Activated CD4-positive, alpha-beta T cell treated with anti-CD3 and anti-CD28 coated beads, Interleukin-10, Interleukin-2, amounts not matched to agents 100 ng/mL and 50 ng/mL, durations not matched to agents 16 hours and 8 hours (primary cell): ENCODE results near the gene NLRP5.
"Not testable (repeated sequence)": the region's sequence is repeated elsewhere in the genome, so short reads cannot be mapped to it uniquely, and the experiment has no call there.

Experiments
- DNase-seq: peaks from one replicate; pipeline ENCODE4 v3.0.0-alpha.2; 2020

Gene NLRP5

GRCh38 chr19:55986487-55986886 is at the start of gene NLRP5:
Gene NLRP5, plus strand, starts transcription at chr19:55986775.
- no peak for DNase-seq

- DNase-seq = no peak
Measured at GRCh38 chr19:55939206-55939605, 47.4 kb upstream of the NLRP5 start.

DNA sequence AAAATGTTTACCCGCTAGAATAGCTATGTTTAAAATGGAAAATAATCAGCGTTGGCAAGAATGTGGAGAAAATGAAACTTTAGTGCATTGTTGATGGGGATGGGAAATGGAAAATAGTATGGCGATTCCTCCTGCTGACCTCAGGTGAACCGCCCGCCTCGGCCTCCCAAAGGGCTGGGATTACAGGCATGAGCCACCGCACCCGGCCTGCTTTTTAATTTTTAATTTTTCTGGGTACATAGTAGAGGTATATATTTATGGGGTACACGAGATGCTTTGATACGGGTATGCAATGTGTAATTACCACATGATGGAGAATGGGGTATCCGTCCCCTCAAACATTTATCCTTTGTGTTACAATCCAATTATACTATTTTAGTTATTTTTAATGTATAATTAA is 46.3 kb upstream of the NLRP5 start:
- DNase-seq = no peak

- no peak for DNase-seq
Measured at GRCh38 chr19:55947532-55947931, 39.0 kb upstream of the NLRP5 start, which contains the start of gene NLRP8. Gene NLRP8, plus strand, starts transcription at chr19:55947832.

DNA sequence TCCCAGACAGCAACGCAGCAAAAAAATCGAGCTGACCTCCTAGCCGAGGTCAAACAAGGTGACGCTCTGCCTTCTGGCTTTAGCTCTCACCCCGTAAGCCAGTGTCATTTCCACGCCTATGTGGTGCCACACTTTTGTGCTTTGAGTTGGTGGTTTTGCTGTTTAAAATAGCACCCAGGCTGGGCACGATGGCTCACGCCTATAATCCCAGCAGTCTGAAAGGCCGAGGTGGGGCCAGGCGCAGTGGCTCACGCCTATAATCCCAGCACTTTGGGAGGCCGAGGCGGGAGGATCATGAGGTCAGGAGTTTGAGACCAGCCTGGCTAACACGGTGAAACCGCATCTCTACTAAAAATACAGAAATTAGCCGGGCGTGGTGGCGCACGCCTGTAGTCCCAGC is 36.0 kb upstream of the NLRP5 start:
- not testable (repeated sequence) for DNase-seq

- no peak for DNase-seq
Measured at GRCh38 chr19:55956431-55956830, 30.1 kb upstream of the NLRP5 start.

GRCh38 chr19:55958356-55958755 is 28.2 kb upstream of the NLRP5 start:
- no peak for DNase-seq

DNA sequence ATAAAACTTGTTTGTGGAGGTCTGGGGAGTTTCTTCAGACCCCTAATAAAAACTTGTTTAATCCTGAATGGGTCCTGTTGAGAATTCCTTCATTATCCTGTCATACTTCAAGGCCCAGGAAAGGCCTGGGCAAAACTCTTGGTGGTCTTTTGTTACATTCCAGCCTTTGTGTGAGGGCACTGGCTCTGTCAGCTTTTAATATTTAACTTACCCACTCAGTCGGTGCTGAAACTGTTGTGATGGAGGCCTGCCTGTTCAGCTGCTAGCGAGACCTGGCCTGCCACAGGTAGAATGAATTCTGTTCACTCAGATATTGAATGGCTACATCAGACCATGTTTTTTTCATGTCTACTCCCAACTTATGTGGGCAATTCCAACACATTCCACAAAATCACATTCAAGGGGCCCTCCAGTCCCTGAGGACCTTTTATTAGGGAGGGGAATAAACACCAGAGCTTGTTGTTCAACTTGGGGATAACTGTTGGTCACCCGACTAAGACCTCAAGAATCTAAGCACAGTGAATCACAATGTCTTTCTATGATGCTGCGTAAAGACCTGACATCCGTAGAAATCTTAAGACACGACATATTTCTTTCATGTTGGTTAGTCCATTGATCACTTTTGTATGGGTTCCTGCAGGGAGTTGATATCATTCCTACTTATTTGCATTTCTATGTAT is 26.4 kb upstream of the NLRP5 start:
- DNase-seq = no peak

- DNase-seq = no peak
Measured at GRCh38 chr19:55962186-55962585, 24.4 kb upstream of the NLRP5 start.

DNA sequence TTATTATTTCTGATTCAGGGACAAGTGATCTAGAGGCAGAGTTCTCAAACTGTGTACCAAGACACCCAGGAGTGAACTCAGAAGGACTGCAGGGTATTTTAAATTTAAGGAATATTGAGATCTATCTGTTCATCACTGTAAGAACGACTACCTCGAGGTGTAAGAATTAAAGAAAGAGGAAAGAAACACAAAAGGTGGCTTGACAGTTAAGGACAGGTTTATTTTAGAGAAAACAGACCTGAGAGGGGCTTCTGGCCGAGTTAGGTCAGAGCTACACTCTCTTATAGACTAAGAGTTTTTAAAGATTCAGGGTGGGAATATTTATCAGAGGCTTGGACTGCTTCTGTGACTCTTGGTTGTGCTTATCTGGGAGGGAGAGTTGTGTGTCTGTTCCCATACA is 12.6 kb upstream of the NLRP5 start:
- DNase-seq = no peak

GRCh38 chr19:55980415-55980814 is 6.2 kb upstream of the NLRP5 start:
- no peak for DNase-seq

DNA sequence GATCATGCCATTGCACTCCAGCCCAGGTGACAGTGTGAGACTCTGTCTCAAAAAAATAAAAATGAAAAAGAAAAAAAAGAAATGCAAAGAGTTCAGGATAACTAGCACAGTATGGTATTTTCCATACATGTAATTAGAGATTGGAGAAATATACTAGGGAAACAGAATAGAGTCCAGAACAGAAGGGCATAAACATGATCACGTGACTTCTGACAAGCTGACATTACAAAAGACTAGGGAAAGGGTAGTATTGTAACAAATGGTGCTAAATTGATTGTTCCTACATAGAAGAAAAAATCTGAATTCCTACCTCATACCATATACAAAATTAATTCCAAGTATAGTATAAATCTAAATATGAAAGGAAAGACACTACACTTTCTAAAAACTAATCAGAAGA is 1.3 kb upstream of the NLRP5 start:
- DNase-seq = no peak

- DNase-seq = no peak
Measured at GRCh38 chr19:55990831-55991230, 4.3 kb downstream of the NLRP5 start.

- no peak for DNase-seq
Measured at GRCh38 chr19:55993492-55993891, 6.9 kb downstream of the NLRP5 start.

- DNase-seq = no peak
Measured at GRCh38 chr19:56014765-56015164, 28.2 kb downstream of the NLRP5 start.

- no peak for DNase-seq
Measured at GRCh38 chr19:56015756-56016155, 29.2 kb downstream of the NLRP5 start.

GRCh38 chr19:56019325-56019724 is 32.8 kb downstream of the NLRP5 start:
- not testable (repeated sequence) for DNase-seq

DNA sequence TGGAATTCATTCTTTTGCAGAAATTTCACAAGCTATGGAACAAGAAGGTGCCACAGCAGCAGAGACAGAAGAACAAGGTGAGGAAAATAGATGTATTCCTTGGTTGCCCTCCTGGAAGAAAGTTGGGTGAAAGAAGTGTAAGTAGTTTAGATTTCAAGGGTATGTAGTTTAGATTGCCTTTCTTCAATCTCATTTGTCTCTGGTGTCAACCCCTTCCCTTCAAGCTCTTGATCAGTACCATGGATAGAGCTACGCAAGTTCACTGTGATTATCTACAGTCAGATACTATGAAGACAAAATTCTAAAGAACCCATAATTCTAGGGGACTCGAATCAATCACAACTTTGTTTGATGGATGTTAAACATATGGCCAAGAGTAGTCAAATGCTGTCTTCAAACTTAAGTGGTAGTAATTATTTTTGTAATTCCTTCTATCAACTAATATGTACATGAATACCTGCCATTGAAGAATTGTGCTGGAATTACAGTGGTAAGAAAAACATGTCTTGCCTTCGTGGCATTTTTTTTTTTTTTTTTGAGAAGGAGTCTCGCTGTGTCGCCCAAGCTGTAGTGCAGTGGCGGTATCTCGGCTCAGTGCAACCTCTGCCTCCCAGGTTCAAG is 33.9 kb downstream of the NLRP5 start:
- not testable (repeated sequence) for DNase-seq

DNA sequence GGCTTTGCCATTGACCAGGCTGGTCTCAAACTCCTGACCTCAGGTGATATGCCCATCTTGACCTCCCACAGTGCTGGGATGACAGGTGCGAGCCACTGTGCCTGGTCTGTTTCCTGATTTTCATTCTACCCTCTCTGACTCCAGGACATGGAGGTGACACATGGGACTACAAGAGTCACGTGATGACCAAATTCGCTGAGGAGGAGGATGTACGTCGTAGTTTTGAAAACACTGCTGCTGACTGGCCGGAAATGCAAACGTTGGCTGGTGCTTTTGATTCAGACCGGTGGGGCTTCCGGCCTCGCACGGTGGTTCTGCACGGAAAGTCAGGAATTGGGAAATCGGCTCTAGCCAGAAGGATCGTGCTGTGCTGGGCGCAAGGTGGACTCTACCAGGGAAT is 40.2 kb downstream of the NLRP5 start:
- DNase-seq = no peak

- DNase-seq = no peak
Measured at GRCh38 chr19:56053596-56053995, 67.0 kb downstream of the NLRP5 start.

GRCh38 chr19:56066152-56067023 is 79.8 kb downstream of the NLRP5 start:
- DNase-seq = peak; percentile 63

DNA sequence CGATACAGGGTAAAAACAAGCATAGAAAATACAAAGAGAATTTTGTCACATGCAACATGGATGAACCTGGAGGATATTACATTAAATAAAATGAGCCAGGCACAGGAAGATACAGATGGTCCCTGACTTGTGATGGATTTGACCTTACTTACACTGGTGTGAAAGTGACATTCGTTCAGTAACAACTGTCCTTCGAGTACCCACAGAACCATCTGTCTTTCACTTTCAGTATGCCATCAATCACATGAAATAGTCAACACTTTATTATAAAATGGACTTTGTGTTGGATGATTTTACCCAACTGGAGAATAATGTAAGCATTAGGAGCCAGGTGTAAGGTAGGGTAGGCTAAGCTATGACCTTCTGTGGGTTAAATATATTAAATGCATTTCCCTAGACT is 83.1 kb downstream of the NLRP5 start:
- no peak for DNase-seq

GRCh38 chr19:56071151-56071550 is 84.6 kb downstream of the NLRP5 start:
- DNase-seq = no peak

DNA sequence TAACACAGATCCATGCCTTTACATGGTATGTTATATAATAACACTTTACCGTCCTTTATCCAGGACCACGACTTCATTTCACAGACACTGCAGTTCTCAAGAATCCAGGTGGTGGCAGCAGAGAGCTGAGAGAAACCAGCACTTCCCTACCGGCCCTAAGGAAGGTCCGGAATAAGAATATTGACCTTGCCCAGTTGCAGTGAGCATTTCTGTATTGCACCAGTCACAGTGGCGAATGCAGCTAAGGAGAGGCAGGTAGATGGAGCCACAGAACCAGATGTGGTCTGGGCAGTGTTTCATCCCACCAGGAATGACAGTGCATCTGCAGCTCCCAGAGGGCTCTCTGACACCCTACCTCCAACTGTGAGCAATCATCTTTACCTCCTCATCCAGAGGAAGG is 89.9 kb downstream of the NLRP5 start:
- peak; percentile 42 for DNase-seq
